ENCODE measurements around the gene CARD9. TPM values are rescaled to one million over a fixed set of nuclear protein-coding genes. Genes with fewer than 3 reads are reported as not detected.
"Not testable (repeated sequence)": the region's sequence is repeated elsewhere in the genome, so short reads cannot be mapped to it uniquely, and the experiment has no call there.

The CARD9 gene
- total RNA-seq, 1 experiment from 2014 or later, result 1.2 TPM

DNA sequence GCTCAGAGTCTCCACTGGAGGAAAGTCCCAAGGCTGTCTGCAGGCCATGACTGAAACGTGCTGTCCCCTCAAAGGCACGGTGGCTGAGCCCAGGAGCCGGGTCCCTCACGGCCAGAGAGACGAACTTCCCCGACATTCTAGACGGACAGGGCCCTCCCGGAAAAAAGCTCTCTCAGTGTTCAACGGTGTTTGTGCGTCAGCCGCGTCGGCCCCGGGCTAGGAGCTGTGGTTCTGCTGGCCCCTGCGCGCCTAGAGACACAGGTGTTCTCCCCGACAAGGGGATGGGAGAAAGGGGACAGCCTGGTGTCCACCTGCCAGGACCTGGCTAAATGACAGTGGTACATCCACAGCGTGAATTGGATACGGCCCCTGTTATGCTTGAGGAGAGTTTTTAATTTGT, 51.9 kb downstream of the CARD9 start:
- TF ChIP-seq, protein P1, sequence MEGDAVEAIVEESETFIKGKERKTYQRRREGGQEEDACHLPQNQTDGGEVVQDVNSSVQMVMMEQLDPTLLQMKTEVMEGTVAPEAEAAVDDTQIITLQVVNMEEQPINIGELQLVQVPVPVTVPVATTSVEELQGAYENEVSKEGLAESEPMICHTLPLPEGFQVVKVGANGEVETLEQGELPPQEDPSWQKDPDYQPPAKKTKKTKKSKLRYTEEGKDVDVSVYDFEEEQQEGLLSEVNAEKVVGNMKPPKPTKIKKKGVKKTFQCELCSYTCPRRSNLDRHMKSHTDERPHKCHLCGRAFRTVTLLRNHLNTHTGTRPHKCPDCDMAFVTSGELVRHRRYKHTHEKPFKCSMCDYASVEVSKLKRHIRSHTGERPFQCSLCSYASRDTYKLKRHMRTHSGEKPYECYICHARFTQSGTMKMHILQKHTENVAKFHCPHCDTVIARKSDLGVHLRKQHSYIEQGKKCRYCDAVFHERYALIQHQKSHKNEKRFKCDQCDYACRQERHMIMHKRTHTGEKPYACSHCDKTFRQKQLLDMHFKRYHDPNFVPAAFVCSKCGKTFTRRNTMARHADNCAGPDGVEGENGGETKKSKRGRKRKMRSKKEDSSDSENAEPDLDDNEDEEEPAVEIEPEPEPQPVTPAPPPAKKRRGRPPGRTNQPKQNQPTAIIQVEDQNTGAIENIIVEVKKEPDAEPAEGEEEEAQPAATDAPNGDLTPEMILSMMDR (IDR thresholded peaks at IDR 0.05; ENCODE audit: unreplicated experiment), result no peak

DNA sequence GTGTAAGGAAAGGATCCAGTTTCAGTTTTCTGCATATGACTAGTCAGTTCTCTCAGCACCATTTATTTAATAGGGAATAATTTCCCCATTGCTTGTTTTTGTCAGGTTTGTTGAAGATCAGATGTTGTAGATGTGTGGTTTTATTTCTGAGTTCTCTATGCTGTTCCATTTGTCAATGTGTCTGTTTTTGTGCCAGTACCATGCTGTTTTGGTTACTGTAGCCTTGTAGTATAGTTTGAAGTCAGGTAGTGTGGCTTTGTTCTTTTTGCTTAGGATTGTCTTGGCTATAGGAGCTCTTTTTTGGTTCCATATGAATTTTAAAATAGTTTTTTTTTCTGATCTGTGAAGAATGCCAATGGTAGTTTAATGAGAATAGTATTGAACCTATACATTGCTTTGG, 52.5 kb downstream of the CARD9 start:
- H3K9me3 Mint-ChIP-seq (ENCODE audit: low read depth, unreplicated experiment); H3K27ac Mint-ChIP-seq (ENCODE audit: unreplicated experiment); H3K4me3 Mint-ChIP-seq (ENCODE audit: low read depth, unreplicated experiment); H3K4me1 Mint-ChIP-seq (ENCODE audit: low read depth, unreplicated experiment); BruUV-seq (replicated peaks); H3K27me3 Mint-ChIP-seq (ENCODE audit: unreplicated experiment); CTCF ChIA-PET; H3K36me3 Mint-ChIP-seq (ENCODE audit: insufficient read depth, unreplicated experiment); intact Hi-C loops (cut with micrococcal nuclease; ENCODE audit: unreplicated experiment); DNase-seq: not testable (repeated sequence)

More for the DNA sequence above, 51.9 kb downstream of the CARD9 start:
- no peaks in the 10 kb centered on the region for H3K27me3 Mint-ChIP-seq (ENCODE audit: unreplicated experiment)
- intact Hi-C loops (cut with micrococcal nuclease; ENCODE audit: unreplicated experiment), result no loop called here
- DNase-seq, result no peak
- BruUV-seq (replicated peaks), result no TSS peak
- peaks cover under 1% of the 10 kb centered on the region for H3K36me3 Mint-ChIP-seq (ENCODE audit: insufficient read depth, unreplicated experiment)
- no peak overlapping the region for H3K27ac Mint-ChIP-seq (ENCODE audit: unreplicated experiment)
- no peaks in the 10 kb centered on the region for H3K4me1 Mint-ChIP-seq (ENCODE audit: low read depth, unreplicated experiment)
- H3K4me3 Mint-ChIP-seq (ENCODE audit: low read depth, unreplicated experiment), result no peak overlapping the region
- no peaks in the 10 kb centered on the region for H3K9me3 Mint-ChIP-seq (ENCODE audit: low read depth, unreplicated experiment)
- CTCF ChIA-PET, result no interaction called here

DNA sequence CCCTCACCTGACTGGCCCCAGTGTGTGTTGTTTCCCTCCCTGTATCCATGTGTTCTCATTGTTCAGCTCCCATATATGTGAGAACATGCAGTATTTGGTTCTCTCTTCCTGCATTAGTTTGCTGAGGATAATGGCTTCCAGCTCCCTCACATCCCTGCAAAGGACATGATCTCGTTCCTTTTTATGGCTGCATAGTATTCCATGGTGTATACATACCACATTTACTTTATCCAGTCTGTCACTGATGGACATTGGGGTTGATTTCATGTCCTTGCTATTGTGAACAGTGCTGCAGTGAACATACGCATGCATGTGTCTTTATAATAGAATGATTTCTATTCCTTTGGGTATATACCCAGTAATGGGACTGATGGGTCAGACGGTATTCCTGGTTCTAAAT, 53.5 kb downstream of the CARD9 start:
- H3K4me1 Mint-ChIP-seq (ENCODE audit: low read depth, unreplicated experiment); CTCF ChIA-PET; intact Hi-C loops (cut with micrococcal nuclease; ENCODE audit: unreplicated experiment); BruUV-seq (replicated peaks); DNase-seq; H3K9me3 Mint-ChIP-seq (ENCODE audit: low read depth, unreplicated experiment); H3K36me3 Mint-ChIP-seq (ENCODE audit: insufficient read depth, unreplicated experiment); H3K27me3 Mint-ChIP-seq (ENCODE audit: unreplicated experiment); H3K4me3 Mint-ChIP-seq (ENCODE audit: low read depth, unreplicated experiment); H3K27ac Mint-ChIP-seq (ENCODE audit: unreplicated experiment): not testable (repeated sequence)

DNA sequence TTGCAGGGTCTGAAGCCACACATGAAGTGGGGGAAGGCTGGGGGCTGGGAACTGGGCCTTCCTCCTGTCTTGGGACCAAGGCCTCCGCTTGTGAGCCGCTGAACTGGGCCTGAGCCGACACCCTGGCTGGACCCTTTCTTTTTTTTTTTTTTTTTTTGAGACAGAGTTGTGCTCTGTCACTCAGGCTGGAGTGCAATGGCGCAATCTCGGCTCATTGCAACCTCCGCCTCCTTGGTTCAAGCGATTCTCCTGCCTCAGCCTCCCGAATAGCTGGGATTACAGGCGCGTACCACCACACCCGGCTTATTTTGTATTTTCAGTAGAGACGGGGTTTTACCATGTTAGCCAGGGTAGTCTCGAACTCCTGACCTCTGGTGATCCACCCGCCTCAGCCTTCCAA, 54.2 kb downstream of the CARD9 start:
- H3K4me1 Mint-ChIP-seq (ENCODE audit: low read depth, unreplicated experiment); H3K4me3 Mint-ChIP-seq (ENCODE audit: low read depth, unreplicated experiment); intact Hi-C loops (cut with micrococcal nuclease; ENCODE audit: unreplicated experiment); DNase-seq; H3K27ac Mint-ChIP-seq (ENCODE audit: unreplicated experiment); BruUV-seq (replicated peaks); CTCF ChIA-PET; H3K36me3 Mint-ChIP-seq (ENCODE audit: insufficient read depth, unreplicated experiment); H3K27me3 Mint-ChIP-seq (ENCODE audit: unreplicated experiment): not testable (repeated sequence)
- peaks cover 10% of the 10 kb centered on the region for H3K9me3 Mint-ChIP-seq (ENCODE audit: low read depth, unreplicated experiment)

DNA sequence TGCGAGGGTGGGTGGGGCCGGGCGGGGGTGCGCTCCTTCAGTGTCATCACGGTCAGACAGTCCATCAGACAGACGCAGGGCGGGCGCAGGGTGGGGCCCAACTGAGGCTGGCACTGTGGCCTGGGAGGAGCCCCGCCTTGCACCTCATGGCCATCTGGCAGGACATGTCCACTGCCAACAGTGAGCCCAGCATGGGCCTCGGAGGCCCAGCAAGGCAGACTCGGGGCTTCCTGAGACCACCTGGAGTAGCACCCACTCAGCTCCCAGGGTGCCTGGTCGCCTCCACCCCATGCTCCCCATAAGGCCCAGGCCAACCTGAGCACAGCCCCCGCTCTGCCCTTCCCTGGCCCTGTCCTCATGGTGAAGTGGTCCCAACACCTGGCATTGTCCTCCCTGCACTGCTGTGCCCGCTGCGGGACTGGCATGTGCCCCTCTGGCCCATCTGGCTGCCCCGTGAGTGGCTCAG, 54.7 kb downstream of the CARD9 start:
- intact Hi-C loops (cut with micrococcal nuclease; ENCODE audit: unreplicated experiment), result no loop called here
- no peak for DNase-seq
- Mint-ChIP-seq H3K36me3 (ENCODE audit: insufficient read depth, unreplicated experiment) (peaks cover 4% of the 10 kb centered on the region), H3K9me3 (ENCODE audit: low read depth, unreplicated experiment) (peaks cover 10% of the 10 kb centered on the region), H3K27me3 (ENCODE audit: unreplicated experiment) (no peaks in the 10 kb centered on the region), H3K27ac (ENCODE audit: unreplicated experiment) (no peak overlapping the region), H3K4me1 (ENCODE audit: low read depth, unreplicated experiment) (no peaks in the 10 kb centered on the region), H3K4me3 (ENCODE audit: low read depth, unreplicated experiment) (no peak overlapping the region)
- CTCF ChIA-PET, result no interaction called here
- BruUV-seq (replicated peaks), result no TSS peak
- TF ChIP-seq, protein P1 (IDR thresholded peaks at IDR 0.05; ENCODE audit: unreplicated experiment), result no peak

DNA sequence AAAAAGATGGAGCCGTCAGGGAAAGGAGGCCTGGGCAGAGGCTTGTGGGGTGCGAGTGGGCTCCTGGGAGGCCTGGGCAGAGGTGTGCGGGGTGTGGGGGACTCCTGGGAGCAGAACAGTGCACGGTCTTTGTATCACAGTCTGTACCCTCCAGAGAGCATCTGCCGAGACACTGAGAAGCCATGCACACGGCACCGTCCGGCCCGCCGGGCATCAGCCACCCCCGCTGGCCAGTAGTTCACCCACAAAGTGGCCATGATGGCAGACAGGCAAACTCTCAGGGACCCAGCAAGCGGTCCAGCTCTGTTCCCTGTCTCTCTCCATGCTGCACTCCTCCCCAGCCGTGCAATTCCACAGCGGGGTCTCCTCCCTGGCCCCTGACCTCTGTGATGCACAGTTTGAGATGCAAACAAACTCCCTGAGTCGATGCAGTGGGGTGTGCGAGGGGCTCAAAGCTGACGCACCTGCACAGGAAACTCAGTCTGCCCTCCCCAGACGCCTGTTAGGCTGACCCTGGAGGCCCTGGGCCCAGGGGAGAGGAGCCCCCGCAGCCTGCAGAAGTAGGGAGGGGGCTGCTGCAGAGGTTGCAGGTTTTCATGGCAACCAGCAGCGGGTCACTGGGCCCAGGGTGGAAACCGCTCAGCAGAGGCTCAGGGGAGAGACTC, 55.2 kb downstream of the CARD9 start:
- Mint-ChIP-seq H3K9me3 (ENCODE audit: low read depth, unreplicated experiment) (peaks cover 10% of the 10 kb centered on the region), H3K4me1 (ENCODE audit: low read depth, unreplicated experiment) (no peaks in the 10 kb centered on the region), H3K27ac (ENCODE audit: unreplicated experiment) (no peak overlapping the region), H3K4me3 (ENCODE audit: low read depth, unreplicated experiment) (no peak overlapping the region), H3K27me3 (ENCODE audit: unreplicated experiment) (no peaks in the 10 kb centered on the region), H3K36me3 (ENCODE audit: insufficient read depth, unreplicated experiment) (peaks cover 4% of the 10 kb centered on the region)
- no TSS peak for BruUV-seq (replicated peaks)
- TF ChIP-seq, protein P1 (IDR thresholded peaks at IDR 0.05; ENCODE audit: unreplicated experiment), result no peak
- CTCF ChIA-PET, result no interaction called here
- no peak for DNase-seq
- intact Hi-C loops (cut with micrococcal nuclease; ENCODE audit: unreplicated experiment), result no loop called here
